Measurements from ENCODE around the gene ZNF500.

The ZNF500 gene

GRCh38 chr16:4772351-4772750 is 5.4 kb upstream of the ZNF500 start:
- no peak for DNase-seq (ENCODE audit: low spot score)

- no peak for DNase-seq (ENCODE audit: low spot score)
Observed at GRCh38 chr16:4771646-4772045, 4.7 kb upstream of the ZNF500 start.

- DNase-seq (ENCODE audit: low spot score): no peak
Observed at GRCh38 chr16:4769306-4769638, 2.3 kb upstream of the ZNF500 start.

GRCh38 chr16:4768549-4769305 is 1.8 kb upstream of the ZNF500 start:
- peak; percentile 89 for DNase-seq (ENCODE audit: low spot score)

- DNase-seq (ENCODE audit: low spot score): no peak
Observed at GRCh38 chr16:4767872-4768548, 1.0 kb upstream of the ZNF500 start.

- DNase-seq (ENCODE audit: low spot score): no peak
Observed at GRCh38 chr16:4765511-4766474, 1.2 kb downstream of the ZNF500 start.

GRCh38 chr16:4763791-4764190 is 3.2 kb downstream of the ZNF500 start:
- DNase-seq (ENCODE audit: low spot score): no peak

GRCh38 chr16:4762205-4762604 is 4.8 kb downstream of the ZNF500 start:
- no peak for DNase-seq (ENCODE audit: low spot score)

- no peak for DNase-seq (ENCODE audit: low spot score)
Observed at GRCh38 chr16:4760221-4760910, 6.6 kb downstream of the ZNF500 start.

GRCh38 chr16:4755687-4756086 is 11.3 kb downstream of the ZNF500 start:
- no peak for DNase-seq (ENCODE audit: low spot score)

GRCh38 chr16:4754865-4755264 is 12.1 kb downstream of the ZNF500 start:
- DNase-seq (ENCODE audit: low spot score): no peak

- no peak for DNase-seq (ENCODE audit: low spot score)
Observed at GRCh38 chr16:4753227-4753626, 13.7 kb downstream of the ZNF500 start.

GRCh38 chr16:4752351-4753100 is 14.4 kb downstream of the ZNF500 start:
- DNase-seq (ENCODE audit: low spot score): no peak

- DNase-seq (ENCODE audit: low spot score): no peak
Observed at GRCh38 chr16:4750896-4751295, 16.1 kb downstream of the ZNF500 start.

GRCh38 chr16:4749700-4750257 is 17.2 kb downstream of the ZNF500 start:
- DNase-seq (ENCODE audit: low spot score): no peak

- DNase-seq (ENCODE audit: low spot score): no peak
Observed at GRCh38 chr16:4748682-4749411, 18.1 kb downstream of the ZNF500 start.

GRCh38 chr16:4747906-4748681 is 18.9 kb downstream of the ZNF500 start:
- DNase-seq (ENCODE audit: low spot score): no peak

GRCh38 chr16:4746991-4747574 is 19.9 kb downstream of the ZNF500 start:
- DNase-seq (ENCODE audit: low spot score): no peak

GRCh38 chr16:4746215-4746614 is 20.7 kb downstream of the ZNF500 start:
- DNase-seq (ENCODE audit: low spot score): no peak
